ENCODE results near the gene GARIN5B. TPM values are rescaled to one million over a fixed set of nuclear protein-coding genes. Genes with fewer than 3 reads are reported as not detected.
A peak's percentile ranks its signal among the peaks of the same experiment; 100 is the strongest.

GARIN5B gene
- total and polyA plus RNA-seq, 2 of the 13 experiments (the other 11 are each of a cell fraction or from before 2014, with no cell fraction given): not detected

GRCh38 chr19:55353803-55354697 lies 9.0 kb downstream of the GARIN5B start (continued):
- TF ChIP-seq, protein P1, sequence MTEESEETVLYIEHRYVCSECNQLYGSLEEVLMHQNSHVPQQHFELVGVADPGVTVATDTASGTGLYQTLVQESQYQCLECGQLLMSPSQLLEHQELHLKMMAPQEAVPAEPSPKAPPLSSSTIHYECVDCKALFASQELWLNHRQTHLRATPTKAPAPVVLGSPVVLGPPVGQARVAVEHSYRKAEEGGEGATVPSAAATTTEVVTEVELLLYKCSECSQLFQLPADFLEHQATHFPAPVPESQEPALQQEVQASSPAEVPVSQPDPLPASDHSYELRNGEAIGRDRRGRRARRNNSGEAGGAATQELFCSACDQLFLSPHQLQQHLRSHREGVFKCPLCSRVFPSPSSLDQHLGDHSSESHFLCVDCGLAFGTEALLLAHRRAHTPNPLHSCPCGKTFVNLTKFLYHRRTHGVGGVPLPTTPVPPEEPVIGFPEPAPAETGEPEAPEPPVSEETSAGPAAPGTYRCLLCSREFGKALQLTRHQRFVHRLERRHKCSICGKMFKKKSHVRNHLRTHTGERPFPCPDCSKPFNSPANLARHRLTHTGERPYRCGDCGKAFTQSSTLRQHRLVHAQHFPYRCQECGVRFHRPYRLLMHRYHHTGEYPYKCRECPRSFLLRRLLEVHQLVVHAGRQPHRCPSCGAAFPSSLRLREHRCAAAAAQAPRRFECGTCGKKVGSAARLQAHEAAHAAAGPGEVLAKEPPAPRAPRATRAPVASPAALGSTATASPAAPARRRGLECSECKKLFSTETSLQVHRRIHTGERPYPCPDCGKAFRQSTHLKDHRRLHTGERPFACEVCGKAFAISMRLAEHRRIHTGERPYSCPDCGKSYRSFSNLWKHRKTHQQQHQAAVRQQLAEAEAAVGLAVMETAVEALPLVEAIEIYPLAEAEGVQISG (CRISPR knock-in tag; IDR thresholded peaks at IDR 0.05): no peak
- TF ChIP-seq REPIN1 (CRISPR knock-in tag; IDR thresholded peaks at IDR 0.05; ENCODE audit: borderline replicate concordance, low read depth) (no peak), ZNF879 (CRISPR knock-in tag; IDR thresholded peaks at IDR 0.05) (no peak), NR2F1 (CRISPR knock-in tag; IDR thresholded peaks at IDR 0.05) (no peak), SAP130 (CRISPR knock-in tag; IDR thresholded peaks at IDR 0.05; ENCODE audit: low read depth) (peak; percentile 37; the same call in 1 of the 2 replicates), SNAPC4 (CRISPR knock-in tag; IDR thresholded peaks at IDR 0.05) (no peak), MIXL1 (CRISPR knock-in tag; IDR thresholded peaks at IDR 0.05) (no peak), BRD4 (CRISPR knock-in tag; IDR thresholded peaks at IDR 0.05) (no peak), ELF4 (CRISPR knock-in tag; IDR thresholded peaks at IDR 0.05; ENCODE audit: borderline replicate concordance) (no peak), MAZ (IDR thresholded peaks at IDR 0.05; ENCODE audit: borderline replicate concordance, low read depth, low read length) (no peak), MAZ (CRISPR knock-in tag; IDR thresholded peaks at IDR 0.05; ENCODE audit: low read depth) (0 out of 2 replicates have a peak, but pooled peaks have one; percentile 29)
- TF ChIP-seq, protein P2, sequence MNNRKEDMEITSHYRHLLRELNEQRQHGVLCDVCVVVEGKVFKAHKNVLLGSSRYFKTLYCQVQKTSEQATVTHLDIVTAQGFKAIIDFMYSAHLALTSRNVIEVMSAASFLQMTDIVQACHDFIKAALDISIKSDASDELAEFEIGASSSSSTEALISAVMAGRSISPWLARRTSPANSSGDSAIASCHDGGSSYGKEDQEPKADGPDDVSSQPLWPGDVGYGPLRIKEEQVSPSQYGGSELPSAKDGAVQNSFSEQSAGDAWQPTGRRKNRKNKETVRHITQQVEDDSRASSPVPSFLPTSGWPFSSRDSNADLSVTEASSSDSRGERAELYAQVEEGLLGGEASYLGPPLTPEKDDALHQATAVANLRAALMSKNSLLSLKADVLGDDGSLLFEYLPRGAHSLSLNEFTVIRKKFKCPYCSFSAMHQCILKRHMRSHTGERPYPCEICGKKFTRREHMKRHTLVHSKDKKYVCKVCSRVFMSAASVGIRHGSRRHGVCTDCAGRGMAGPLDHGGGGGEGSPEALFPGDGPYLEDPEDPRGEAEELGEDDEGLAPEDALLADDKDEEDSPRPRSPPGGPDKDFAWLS (CRISPR knock-in tag; IDR thresholded peaks at IDR 0.05; ENCODE audit: borderline replicate concordance): no peak
- TF ChIP-seq, protein P3, sequence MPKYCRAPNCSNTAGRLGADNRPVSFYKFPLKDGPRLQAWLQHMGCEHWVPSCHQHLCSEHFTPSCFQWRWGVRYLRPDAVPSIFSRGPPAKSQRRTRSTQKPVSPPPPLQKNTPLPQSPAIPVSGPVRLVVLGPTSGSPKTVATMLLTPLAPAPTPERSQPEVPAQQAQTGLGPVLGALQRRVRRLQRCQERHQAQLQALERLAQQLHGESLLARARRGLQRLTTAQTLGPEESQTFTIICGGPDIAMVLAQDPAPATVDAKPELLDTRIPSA (CRISPR knock-in tag; IDR thresholded peaks at IDR 0.05; ENCODE audit: borderline replicate concordance): no peak
- TF ChIP-seq, protein P4, sequence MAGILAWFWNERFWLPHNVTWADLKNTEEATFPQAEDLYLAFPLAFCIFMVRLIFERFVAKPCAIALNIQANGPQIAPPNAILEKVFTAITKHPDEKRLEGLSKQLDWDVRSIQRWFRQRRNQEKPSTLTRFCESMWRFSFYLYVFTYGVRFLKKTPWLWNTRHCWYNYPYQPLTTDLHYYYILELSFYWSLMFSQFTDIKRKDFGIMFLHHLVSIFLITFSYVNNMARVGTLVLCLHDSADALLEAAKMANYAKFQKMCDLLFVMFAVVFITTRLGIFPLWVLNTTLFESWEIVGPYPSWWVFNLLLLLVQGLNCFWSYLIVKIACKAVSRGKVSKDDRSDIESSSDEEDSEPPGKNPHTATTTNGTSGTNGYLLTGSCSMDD (CRISPR knock-in tag; IDR thresholded peaks at IDR 0.05): 0 out of 2 replicates have a peak, but pooled peaks have one; percentile 26
